Panc1 (cell line): ENCODE results near the gene ARHGEF3.

Source experiments
- POLR2AphosphoS5 ChIP-seq: IDR thresholded peaks from 2 replicates; pipeline ENCODE4 v1.6.1; 2012; ENCODE audit warnings: mild to moderate bottlenecking, low read depth, low read length, moderate library complexity
- TCF7L2 ChIP-seq: IDR thresholded peaks from 2 replicates; pipeline ENCODE4 v1.6.1; 2011; ENCODE audit warnings: mild to moderate bottlenecking, low read depth, low read length, inconsistent platforms
- TF ChIP-seq, protein P1 (sequence below): fragments of 450-650 bp; IDR thresholded peaks from 2 replicates; pipeline ENCODE4 v1.5.1; 2017; ENCODE audit warnings: mild to moderate bottlenecking

DNA sequence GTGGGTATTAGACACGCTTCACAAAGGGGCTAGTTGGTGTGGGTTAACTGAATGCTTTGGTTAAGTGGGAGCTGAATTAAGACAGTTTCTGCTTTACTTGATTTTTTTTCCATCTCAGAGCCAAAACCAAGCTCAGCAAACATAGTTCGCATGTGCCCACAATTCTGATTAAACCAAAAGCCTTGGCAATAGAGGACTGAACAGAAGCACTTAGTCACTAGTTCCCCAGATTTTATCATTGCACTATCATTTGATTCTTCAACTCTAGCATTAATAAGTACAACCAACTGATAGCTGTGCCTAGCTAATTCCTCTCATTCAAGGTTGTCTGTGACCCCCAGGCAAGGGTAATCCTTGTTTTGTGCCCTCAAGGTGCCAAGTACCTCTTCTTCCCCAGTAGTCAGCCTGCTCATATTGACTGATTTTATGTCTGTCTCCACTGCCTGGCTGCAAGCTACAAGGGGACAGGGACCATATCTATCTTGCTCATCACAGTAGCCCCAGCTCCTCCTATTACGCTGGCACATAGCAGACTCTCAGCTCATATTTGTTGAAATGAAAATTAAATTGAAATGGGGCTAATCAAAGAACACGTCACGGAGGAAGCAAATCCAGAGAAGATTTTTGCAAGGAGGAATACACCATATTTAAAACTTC is 9.9 kb upstream of the ARHGEF3 start:
- TF ChIP-seq, protein P1, sequence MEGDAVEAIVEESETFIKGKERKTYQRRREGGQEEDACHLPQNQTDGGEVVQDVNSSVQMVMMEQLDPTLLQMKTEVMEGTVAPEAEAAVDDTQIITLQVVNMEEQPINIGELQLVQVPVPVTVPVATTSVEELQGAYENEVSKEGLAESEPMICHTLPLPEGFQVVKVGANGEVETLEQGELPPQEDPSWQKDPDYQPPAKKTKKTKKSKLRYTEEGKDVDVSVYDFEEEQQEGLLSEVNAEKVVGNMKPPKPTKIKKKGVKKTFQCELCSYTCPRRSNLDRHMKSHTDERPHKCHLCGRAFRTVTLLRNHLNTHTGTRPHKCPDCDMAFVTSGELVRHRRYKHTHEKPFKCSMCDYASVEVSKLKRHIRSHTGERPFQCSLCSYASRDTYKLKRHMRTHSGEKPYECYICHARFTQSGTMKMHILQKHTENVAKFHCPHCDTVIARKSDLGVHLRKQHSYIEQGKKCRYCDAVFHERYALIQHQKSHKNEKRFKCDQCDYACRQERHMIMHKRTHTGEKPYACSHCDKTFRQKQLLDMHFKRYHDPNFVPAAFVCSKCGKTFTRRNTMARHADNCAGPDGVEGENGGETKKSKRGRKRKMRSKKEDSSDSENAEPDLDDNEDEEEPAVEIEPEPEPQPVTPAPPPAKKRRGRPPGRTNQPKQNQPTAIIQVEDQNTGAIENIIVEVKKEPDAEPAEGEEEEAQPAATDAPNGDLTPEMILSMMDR = no peak
- TF ChIP-seq POLR2AphosphoS5 = no peak
- TF ChIP-seq TCF7L2 = no peak
